ENCODE measurements around the gene TNRC18.

DNA sequence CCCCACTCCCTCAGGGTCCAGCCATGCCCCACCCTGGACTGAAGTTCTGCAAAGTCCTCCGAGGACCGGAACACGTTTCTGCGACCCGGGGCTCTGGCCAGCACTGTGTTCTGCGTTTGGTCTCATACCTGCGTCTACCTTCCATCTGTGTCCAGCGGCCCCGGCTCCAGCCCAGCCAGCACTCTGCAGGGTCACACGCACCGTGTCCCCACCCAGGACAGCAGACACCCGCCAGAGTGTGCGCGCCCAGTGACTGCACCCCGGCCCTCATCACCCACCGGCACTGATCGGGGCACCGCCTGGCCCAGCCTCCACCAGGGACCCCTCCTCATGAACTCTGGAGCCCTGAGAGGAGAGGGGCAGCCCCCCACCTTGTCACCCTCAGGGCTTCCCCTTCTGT, 120.6 kb downstream of the TNRC18 start:
- TF ChIP-seq CTCF (conservative IDR thresholded peaks at IDR 0.05; ENCODE audit: low read length) (no peak), EZH2phosphoT487 (IDR thresholded peaks at IDR 0.05; ENCODE audit: borderline replicate concordance, low read depth, low read length) (no peak)
